ENCODE results near the gene MTFR2.
"Not testable (repeated sequence)": the region's sequence is repeated elsewhere in the genome, so short reads cannot be mapped to it uniquely, and the experiment has no call there.

MTFR2 gene

GRCh38 chr6:136232701-136233100, 17.4 kb downstream of the MTFR2 start:
- no peak for DNase-seq

GRCh38 chr6:136230219-136230853, 19.8 kb downstream of the MTFR2 start:
- peak; percentile 76 for DNase-seq

- DNase-seq: no peak
Observed at GRCh38 chr6:136228814-136229213, 21.3 kb downstream of the MTFR2 start.

GRCh38 chr6:136226674-136227377, 23.3 kb downstream of the MTFR2 start:
- DNase-seq: no peak

GRCh38 chr6:136226027-136226673, 24.0 kb downstream of the MTFR2 start:
- peak; percentile 65 for DNase-seq

- peak; percentile 38 for DNase-seq
Observed at GRCh38 chr6:136225496-136225895, 24.6 kb downstream of the MTFR2 start.

- not testable (repeated sequence) for DNase-seq
Observed at GRCh38 chr6:136224974-136225373, 25.1 kb downstream of the MTFR2 start.

- DNase-seq: no peak
Observed at GRCh38 chr6:136216503-136217401, 33.4 kb downstream of the MTFR2 start.

- DNase-seq: no peak
Observed at GRCh38 chr6:136213853-136214252, 36.3 kb downstream of the MTFR2 start.

GRCh38 chr6:136213012-136213539, 37.0 kb downstream of the MTFR2 start:
- DNase-seq: no peak

- DNase-seq: no peak
Observed at GRCh38 chr6:136212608-136213007, 37.5 kb downstream of the MTFR2 start.

- DNase-seq: peak; percentile 7
Observed at GRCh38 chr6:136210398-136211165, 39.5 kb downstream of the MTFR2 start.

- no peak for DNase-seq
Observed at GRCh38 chr6:136209496-136209895, 40.6 kb downstream of the MTFR2 start.

- DNase-seq: peak; percentile 6
Observed at GRCh38 chr6:136208783-136209182, 41.3 kb downstream of the MTFR2 start.

GRCh38 chr6:136201732-136202131, 48.4 kb downstream of the MTFR2 start:
- DNase-seq: peak; percentile 22

GRCh38 chr6:136192902-136193301, 57.2 kb downstream of the MTFR2 start:
- no peak for DNase-seq

GRCh38 chr6:136191606-136192312, 58.4 kb downstream of the MTFR2 start:
- no peak for DNase-seq

GRCh38 chr6:136189104-136189503, 61.0 kb downstream of the MTFR2 start:
- DNase-seq: no peak

GRCh38 chr6:136188486-136188885, 61.6 kb downstream of the MTFR2 start:
- no peak for DNase-seq

GRCh38 chr6:136186363-136186762, 63.7 kb downstream of the MTFR2 start:
- DNase-seq: no peak

GRCh38 chr6:136184738-136185137, 65.4 kb downstream of the MTFR2 start:
- DNase-seq: no peak
